Thyroid gland (tissue), 4 donors: ENCODE data around the gene ITGBL1.

Experiments
- CTCF ChIP-seq, 6 experiments: fragments of 200-600 bp in 3 of 6; fragments of 450-650 bp in 3 of 6; sonication (generic) in 3 of 6; IDR thresholded peaks; one replicate each; pipeline ENCODE4 v1.5.1; 2016 to 2019; ENCODE audit warnings: antibody characterized with exemption in 6 of 6, mild to moderate bottlenecking in 2 of 6, inconsistent platforms in 1 of 6, moderate library complexity in 1 of 6
- POLR2A ChIP-seq, 2 donors: fragments of 450-650 bp; IDR thresholded peaks; one replicate each; pipeline ENCODE4 v1.6.1; 2017; ENCODE audit warnings: antibody characterized with exemption in 2 of 2, mild to moderate bottlenecking in 2 of 2, moderate library complexity in 1 of 2

GRCh38 chr13:101728021-101728420, 275.5 kb downstream of the ITGBL1 start:
- TF ChIP-seq POLR2A (IDR thresholded peaks at IDR 0.05) (no peak), CTCF (IDR thresholded peaks at IDR 0.05) (no peak)
